PC-3 (cell line): ENCODE results near the gene SLC2A9. TPM values are rescaled to one million over a fixed set of nuclear protein-coding genes. Genes with fewer than 3 reads are reported as not detected.

Source experiments
- ATAC-seq: fragments of 200-7000 bp; cut with Tn5 transposase; 2 replicates; pipeline ENCODE4 v1.9.1; 2020; ENCODE audit warnings: mild to moderate bottlenecking, moderate library complexity
- BruUV-seq: library from RNA; stranded (reverse); fragments of 400-500 nt; replicated peaks from 2 replicates; lab custom pipeline; 2021; lab: Mats Ljungman, UMichigan
- CTCF ChIA-PET: fragments of 300-600 bp; sonication (Branson Sonifier 250); formaldehyde crosslinking; loops from one replicate; lab custom pipeline; 2022; ENCODE audit warnings: antibody characterized with exemption; lab: Charles Lee
- POLR2A ChIA-PET: fragments of 300-600 bp; sonication (Branson Sonifier 250); formaldehyde crosslinking; loops from one replicate; lab custom pipeline; 2022; ENCODE audit warnings: antibody characterized with exemption; ENCODE audit not compliant: unreplicated experiment; lab: Charles Lee
- DNase-seq: peaks from one replicate; pipeline ENCODE4 v3.0.0-alpha.2; 2015
- H2AFZ ChIP-seq: fragments of 300-600 bp; sonication (generic); 2 replicates; pipeline ENCODE4 v1.6.0; 2016; ENCODE audit warnings: antibody characterized with exemption, low read length
- H3F3A ChIP-seq: fragments of 300-600 bp; sonication (generic); one replicate; pipeline ENCODE4 v1.6.0; 2017; ENCODE audit warnings: antibody characterized with exemption, low read length, control low read depth, mild to moderate bottlenecking; ENCODE audit not compliant: unreplicated experiment
- H3K27ac ChIP-seq: fragments of 300-600 bp; sonication (generic); 2 replicates; pipeline ENCODE4 v1.5.1; 2016; ENCODE audit warnings: mild to moderate bottlenecking, low read length
- H3K27me3 ChIP-seq: fragments of 300-600 bp; sonication (generic); 2 replicates; pipeline ENCODE4 v1.6.1; 2016; ENCODE audit warnings: low read length, mixed read lengths
- H3K36me3 ChIP-seq: fragments of 300-600 bp; sonication (generic); 2 replicates; pipeline ENCODE4 v1.6.1; 2016; ENCODE audit warnings: low read depth, mixed run types, low read length, mixed read lengths
- H3K4me1 ChIP-seq: fragments of 300-600 bp; sonication (generic); 2 replicates; pipeline ENCODE4 v1.5.1; 2016; ENCODE audit warnings: low read length; ENCODE audit not compliant: insufficient read depth
- H3K4me2 ChIP-seq: fragments of 300-600 bp; sonication (generic); 2 replicates; pipeline ENCODE4 v1.6.0; 2016; ENCODE audit warnings: low read length
- H3K4me3 ChIP-seq: fragments of 300-600 bp; sonication (generic); 2 replicates; pipeline ENCODE4 v1.5.1; 2016; ENCODE audit warnings: mild to moderate bottlenecking, low read length, mixed read lengths
- H3K79me2 ChIP-seq: fragments of 300-600 bp; sonication (generic); 2 replicates; pipeline ENCODE4 v1.6.1; 2017; ENCODE audit warnings: low read length, mixed read lengths
- H3K9ac ChIP-seq: fragments of 300-600 bp; sonication (generic); 2 replicates; pipeline ENCODE4 v1.6.0; 2016; ENCODE audit warnings: mild to moderate bottlenecking, low read length
- H3K9me2 ChIP-seq: fragments of 300-600 bp; sonication (generic); replicated peaks from 2 replicates; pipeline ENCODE4 v1.6.1; 2016; ENCODE audit warnings: mixed run types, low read length, mixed read lengths
- H3K9me3 ChIP-seq: fragments of 300-600 bp; sonication (generic); 2 replicates; pipeline ENCODE4 v1.6.1; 2016; ENCODE audit warnings: low read length, mixed read lengths
- H4K20me1 ChIP-seq: fragments of 300-600 bp; sonication (generic); 2 replicates; pipeline ENCODE4 v1.6.1; 2016; ENCODE audit warnings: low read length, mixed read lengths
- CTCF ChIP-seq: fragments of 300-600 bp; sonication (generic); conservative IDR thresholded peaks from 2 replicates; pipeline ENCODE4 v1.5.1; 2017; ENCODE audit warnings: antibody characterized with exemption, low read depth, mild to moderate bottlenecking, low read length
- EZH2 ChIP-seq: fragments of 300-600 bp; sonication (generic); IDR thresholded peaks from one replicate; pipeline ENCODE4 v1.6.1; 2017; ENCODE audit warnings: antibody characterized with exemption, mild to moderate bottlenecking, low read length; ENCODE audit not compliant: unreplicated experiment
- EZH2phosphoT487 ChIP-seq: fragments of 300-600 bp; sonication (generic); IDR thresholded peaks from 2 replicates; pipeline ENCODE4 v1.6.1; 2018; ENCODE audit warnings: mild to moderate bottlenecking, antibody characterized with exemption, low read length, borderline replicate concordance
- intact Hi-C: fragments of 100-400 bp; cut with micrococcal nuclease; formaldehyde crosslinking; loops from 2 replicates; pipeline ENCODE4 v1.9.0; 2023
- total RNA-seq: library from RNA; depleted of rRNA; stranded (reverse); fragments of >200 nt; gene quantifications from 2 replicates; pipeline ENCODE4 v1.2.3, GENCODE V29; 2014

SLC2A9 gene
- total RNA-seq, 1 experiment from 2014 or later: 0.11 TPM

- no peak overlapping the region for H3K27ac ChIP-seq
- H3K36me3 ChIP-seq: no peaks in the 10 kb centered on the region
- TF ChIP-seq EZH2: no peak
- TF ChIP-seq CTCF: no peak
- no peak for TF ChIP-seq EZH2phosphoT487
- no peaks in the 10 kb centered on the region for H3K9me3 ChIP-seq
- no peak overlapping the region for H3K4me3 ChIP-seq
- no peak overlapping the region for H2AFZ ChIP-seq
- no peak overlapping the region for H3K4me2 ChIP-seq
- ChIA-PET CTCF (no interaction called here), POLR2A (no interaction called here)
- H3K27me3 ChIP-seq: no peaks in the 10 kb centered on the region
- no peaks in the 10 kb centered on the region for H3K79me2 ChIP-seq
- ATAC-seq (no peak), DNase-seq (no peak)
- H3K9ac ChIP-seq: no peak overlapping the region
- peaks cover 20% of the 10 kb centered on the region for H3K4me1 ChIP-seq
- H3K9me2 ChIP-seq: no peaks in the 10 kb centered on the region
- intact Hi-C loops: no loop called here
- H4K20me1 ChIP-seq: no peaks in the 10 kb centered on the region
- BruUV-seq: no TSS peak
- peaks cover 5% of the 10 kb centered on the region for H3F3A ChIP-seq
Measured at GRCh38 chr4:10001757-10002156, 19.5 kb downstream of the SLC2A9 start.

- H2AFZ ChIP-seq: no peak overlapping the region
- peaks cover 5% of the 10 kb centered on the region; the same call in 1 of the 2 replicates for H3K4me1 ChIP-seq
- ChIA-PET POLR2A (interaction anchor here (0.7 kb wide), 1 partner anchor 34 kb away, joined by 3 read pairs; no protein-coding TSS in a partner anchor), CTCF (no interaction called here)
- H3K36me3 ChIP-seq: no peaks in the 10 kb centered on the region
- BruUV-seq: no TSS peak
- H3K27ac ChIP-seq: no peak overlapping the region
- no peak overlapping the region for H3K4me3 ChIP-seq
- ATAC-seq (no peak), DNase-seq (peak; percentile 33)
- no peaks in the 10 kb centered on the region for H3K79me2 ChIP-seq
- TF ChIP-seq EZH2 (no peak), EZH2phosphoT487 (no peak), CTCF (no peak)
- intact Hi-C loops: no loop called here
- H3K9me3 ChIP-seq: no peaks in the 10 kb centered on the region
- H3K9me2 ChIP-seq: no peaks in the 10 kb centered on the region
- H3K27me3 ChIP-seq: no peaks in the 10 kb centered on the region
- no peak overlapping the region for H3K9ac ChIP-seq
- no peaks in the 10 kb centered on the region for H3F3A ChIP-seq
- H4K20me1 ChIP-seq: no peaks in the 10 kb centered on the region
- no peak overlapping the region for H3K4me2 ChIP-seq
Measured at GRCh38 chr4:9999956-10000561, 21.2 kb downstream of the SLC2A9 start.

GRCh38 chr4:9997886-9998285 is 23.4 kb downstream of the SLC2A9 start:
- no peak overlapping the region for H3K4me3 ChIP-seq
- no peak overlapping the region for H3K27ac ChIP-seq
- intact Hi-C loops: no loop called here
- no peak overlapping the region for H2AFZ ChIP-seq
- DNase-seq: no peak
- H3F3A ChIP-seq: no peaks in the 10 kb centered on the region
- ChIA-PET POLR2A (no interaction called here), CTCF (no interaction called here)
- H3K9me3 ChIP-seq: no peaks in the 10 kb centered on the region
- H3K79me2 ChIP-seq: no peaks in the 10 kb centered on the region
- no peaks in the 10 kb centered on the region for H3K9me2 ChIP-seq
- H3K4me1 ChIP-seq: 0 out of 2 replicates have a peak, but pooled peaks cover 4% of the 10 kb centered on the region
- H4K20me1 ChIP-seq: no peaks in the 10 kb centered on the region
- no TSS peak for BruUV-seq
- H3K27me3 ChIP-seq: no peaks in the 10 kb centered on the region
- no peak for ATAC-seq
- TF ChIP-seq EZH2 (no peak), CTCF (no peak)
- H3K9ac ChIP-seq: no peak overlapping the region
- no peak overlapping the region for H3K4me2 ChIP-seq
- no peaks in the 10 kb centered on the region for H3K36me3 ChIP-seq
